GM12878 (cell line): ENCODE results near the gene FIBCD1.

ENCODE experiments used
- ATF3 ChIP-seq: IDR thresholded peaks from 2 replicates; pipeline ENCODE4 v1.6.1; 2011; ENCODE audit warnings: low read depth, mild to moderate bottlenecking, low read length, moderate library complexity, borderline replicate concordance; ENCODE audit errors: extremely low read depth
- CEBPB ChIP-seq, 2 experiments: fragments of 150-350 bp in 1 of 2; IDR thresholded peaks; 2 replicates each; pipeline ENCODE4 v1.6.1; 2012 to 2014; ENCODE audit warnings: low read depth in 2 of 2, low read length in 2 of 2, borderline replicate concordance in 1 of 2, inconsistent platforms in 1 of 2
- GABPA ChIP-seq: IDR thresholded peaks from 2 replicates; pipeline ENCODE4 v1.6.1; 2014; ENCODE audit warnings: antibody characterized with exemption, low read depth, mild to moderate bottlenecking, inconsistent platforms
- IKZF1 ChIP-seq: fragments of 450-650 bp; conservative IDR thresholded peaks from 2 replicates; pipeline ENCODE4 v1.6.1; 2017; ENCODE audit warnings: antibody characterized with exemption, mild to moderate bottlenecking
- IKZF2 ChIP-seq, 2 experiments: fragments of 450-650 bp; IDR thresholded peaks; 2 replicates each; pipeline ENCODE4 v1.6.1; 2017; ENCODE audit warnings: mild to moderate bottlenecking in 2 of 2, moderate library complexity in 2 of 2
- MLLT1 ChIP-seq: fragments of 450-650 bp; IDR thresholded peaks from 2 replicates; pipeline ENCODE4 v1.6.1; 2016; ENCODE audit warnings: mild to moderate bottlenecking
- MXI1 ChIP-seq: fragments of 150-350 bp; IDR thresholded peaks from 2 replicates; pipeline ENCODE4 v1.6.1; 2011; ENCODE audit warnings: low read depth, mild to moderate bottlenecking, inconsistent platforms, low read length, improper control_type of control experiment
- POLR2AphosphoS5 ChIP-seq: IDR thresholded peaks from 2 replicates; pipeline ENCODE4 v1.6.1; 2011; ENCODE audit warnings: mild to moderate bottlenecking, low read length, inconsistent platforms
- RFX5 ChIP-seq: IDR thresholded peaks from 2 replicates; pipeline ENCODE4 v1.6.1; 2011; ENCODE audit warnings: low read depth, low read length, improper control_type of control experiment
- SP1 ChIP-seq: IDR thresholded peaks from one replicate; pipeline ENCODE4 v1.6.1; 2011; ENCODE audit warnings: low read depth, low read length
- SREBF2 ChIP-seq: IDR thresholded peaks from 2 replicates; pipeline ENCODE4 v1.6.1; 2012; ENCODE audit warnings: mild to moderate bottlenecking, low read length
- ZNF687 ChIP-seq: fragments of 450-650 bp; IDR thresholded peaks from 2 replicates; pipeline ENCODE4 v1.6.1; 2017; ENCODE audit warnings: mild to moderate bottlenecking, moderate library complexity

- TF ChIP-seq ZNF687 (no peak), MLLT1 (no peak), ATF3 (no peak), IKZF1 (no peak), IKZF2 (IDR thresholded peaks at IDR 0.05) (no peak), POLR2AphosphoS5 (no peak), CEBPB (IDR thresholded peaks at IDR 0.05; ENCODE audit: borderline replicate concordance in 1 of 2, low read depth in 2 of 2, low read length in 2 of 2) (no peak), MXI1 (no peak), SREBF2 (no peak), RFX5 (no peak), GABPA (no peak), SP1 (no peak)
These were observed 46.4 kb downstream of the FIBCD1 start for GRCh38 chr9:130892477-130893304.
